GM13977 (cell line): ENCODE measurements around the gene NOM1.
"Not testable (repeated sequence)": the region's sequence is repeated elsewhere in the genome, so short reads cannot be mapped to it uniquely, and the experiment has no call there.

Experiments
- DNase-seq: peaks from one replicate; pipeline ENCODE4 v3.0.0; 2012; ENCODE audit warnings: low spot score
- in situ Hi-C: fragments of 300-500 bp; cut with MboI; formaldehyde crosslinking; loops from one replicate; pipeline ENCODE4 v1.12.0; 2022; ENCODE audit warnings: low sequenced_read_pairs, low pct_unique_long_range_greater_than_20kb, mixed read lengths, inconsistent platforms; ENCODE audit not compliant: unreplicated experiment
- TF ChIP-seq, protein P1 (sequence below): IDR thresholded peaks from 2 replicates; pipeline ENCODE4 v1.5.1; 2012; ENCODE audit warnings: mild to moderate bottlenecking, control low read depth; ENCODE audit not compliant: insufficient read depth; ENCODE audit errors: extremely low read depth, missing control alignments

The NOM1 gene

GRCh38 chr7:156943091-156944041, 6.1 kb upstream of the NOM1 start:
- in situ Hi-C loops = no loop called here
- DNase-seq = no peak
- TF ChIP-seq, protein P1, sequence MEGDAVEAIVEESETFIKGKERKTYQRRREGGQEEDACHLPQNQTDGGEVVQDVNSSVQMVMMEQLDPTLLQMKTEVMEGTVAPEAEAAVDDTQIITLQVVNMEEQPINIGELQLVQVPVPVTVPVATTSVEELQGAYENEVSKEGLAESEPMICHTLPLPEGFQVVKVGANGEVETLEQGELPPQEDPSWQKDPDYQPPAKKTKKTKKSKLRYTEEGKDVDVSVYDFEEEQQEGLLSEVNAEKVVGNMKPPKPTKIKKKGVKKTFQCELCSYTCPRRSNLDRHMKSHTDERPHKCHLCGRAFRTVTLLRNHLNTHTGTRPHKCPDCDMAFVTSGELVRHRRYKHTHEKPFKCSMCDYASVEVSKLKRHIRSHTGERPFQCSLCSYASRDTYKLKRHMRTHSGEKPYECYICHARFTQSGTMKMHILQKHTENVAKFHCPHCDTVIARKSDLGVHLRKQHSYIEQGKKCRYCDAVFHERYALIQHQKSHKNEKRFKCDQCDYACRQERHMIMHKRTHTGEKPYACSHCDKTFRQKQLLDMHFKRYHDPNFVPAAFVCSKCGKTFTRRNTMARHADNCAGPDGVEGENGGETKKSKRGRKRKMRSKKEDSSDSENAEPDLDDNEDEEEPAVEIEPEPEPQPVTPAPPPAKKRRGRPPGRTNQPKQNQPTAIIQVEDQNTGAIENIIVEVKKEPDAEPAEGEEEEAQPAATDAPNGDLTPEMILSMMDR = no peak

DNA sequence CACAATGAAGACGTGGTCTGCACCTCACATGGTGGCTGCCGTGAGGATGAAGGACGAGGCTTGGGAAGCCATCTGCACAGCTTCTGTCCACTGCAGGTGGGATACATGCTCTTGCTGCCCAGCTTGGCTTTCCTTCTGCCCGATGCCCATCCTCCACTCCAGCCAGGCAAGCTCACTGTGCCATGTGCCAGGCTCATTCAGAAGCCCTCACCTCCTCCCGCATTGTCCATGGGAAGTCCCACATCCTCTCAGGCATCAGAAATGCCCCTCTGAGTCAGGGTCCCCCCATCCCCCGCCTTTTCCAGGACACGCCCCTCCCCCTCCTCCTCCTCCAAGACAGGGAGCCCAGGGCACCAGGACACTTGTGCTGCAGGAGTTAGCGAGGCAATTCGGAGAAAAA, 4.6 kb upstream of the NOM1 start:
- in situ Hi-C loops = no loop called here
- no peak for DNase-seq

DNA sequence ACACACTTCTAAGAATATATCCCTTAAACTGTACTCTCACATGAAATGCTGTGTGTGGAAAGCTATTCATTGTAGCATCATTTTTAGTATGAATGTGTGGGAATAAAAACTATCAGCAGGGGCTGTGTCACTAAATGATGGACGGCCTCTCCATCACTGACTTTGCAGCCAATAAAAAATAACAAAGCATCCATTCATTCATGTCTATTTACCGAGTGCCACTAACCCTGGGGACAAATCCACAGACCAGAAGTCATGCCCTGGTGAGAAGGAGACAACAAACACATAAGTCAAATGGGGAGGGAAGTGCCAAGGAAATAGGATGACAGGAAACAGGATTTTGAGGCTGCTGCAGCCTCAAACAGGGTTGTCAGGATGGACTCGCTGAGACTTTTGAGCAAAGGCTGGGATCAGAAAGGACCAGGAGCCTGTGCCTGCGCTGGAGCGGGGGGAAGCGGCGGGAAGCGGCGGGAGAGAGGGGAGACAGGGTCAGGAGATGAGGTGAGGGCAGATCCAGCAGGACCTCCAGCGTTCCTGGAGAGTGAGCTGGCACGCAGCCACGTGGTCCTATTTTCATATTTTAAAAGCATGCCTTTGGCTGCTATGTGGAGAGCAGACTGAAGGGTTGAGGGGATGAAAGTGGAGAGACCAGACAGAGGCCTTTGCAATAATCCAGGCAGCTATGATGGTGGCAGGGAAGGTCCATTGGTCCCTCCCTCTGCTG, 2.2 kb upstream of the NOM1 start:
- DNase-seq = no peak
- TF ChIP-seq, protein P1 = no peak
- in situ Hi-C loops = no loop called here

More for the DNA sequence above, 4.6 kb upstream of the NOM1 start:
- TF ChIP-seq, protein P1 = no peak

- no peak for DNase-seq
- in situ Hi-C loops = no loop called here
- TF ChIP-seq, protein P1 = no peak
These were observed 1.2 kb upstream of the NOM1 start for GRCh38 chr7:156948361-156948760.

GRCh38 chr7:156950381-156950858, 908 bp downstream of the NOM1 start:
- TF ChIP-seq, protein P1 = no peak
- no peak for DNase-seq
- in situ Hi-C loops = loop anchor here (25.0 kb wide), 1 partner anchor 312 kb away; no protein-coding TSS in a partner anchor

DNA sequence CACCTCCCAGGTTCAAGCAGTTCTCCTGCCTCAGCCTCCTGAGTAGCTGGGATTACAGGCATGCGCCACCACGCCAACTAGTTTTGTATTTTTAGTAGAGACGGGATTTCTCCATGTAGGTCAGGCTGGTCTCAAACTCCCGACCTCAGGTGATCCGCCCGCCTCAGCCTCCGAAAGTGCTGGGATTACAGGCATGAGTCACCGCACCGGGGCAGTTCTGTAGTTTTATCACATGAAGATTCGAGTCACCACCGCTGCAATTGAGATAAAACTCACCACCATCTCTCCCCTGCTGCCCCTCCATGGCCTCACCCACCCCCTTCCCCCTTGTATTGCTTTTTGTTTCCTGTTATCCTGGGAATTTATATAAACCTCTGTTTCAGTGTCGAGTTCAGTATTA, 3.7 kb downstream of the NOM1 start:
- in situ Hi-C loops = loop anchor here (25.0 kb wide), 1 partner anchor 309 kb away; no protein-coding TSS in a partner anchor
- DNase-seq = not testable (repeated sequence)
